Activated T-helper 2 cell treated with anti-CD3 and anti-CD28 coated beads, Interferon-gamma antibody, Interleukin-2, Interleukin-4, amounts not matched to agents 10 μg/mL and 5 μg/mL and 100 μg/mL, durations not matched to agents 14 hours and 24 hours and 36 hours (primary cell): ENCODE measurements around the gene SLC5A5. TPM values are rescaled to one million over a fixed set of nuclear protein-coding genes. Genes with fewer than 3 reads are reported as not detected.

ENCODE experiments used
- DNase-seq: peaks from one replicate; pipeline ENCODE4 v3.0.0; 2021; ENCODE audit warnings: low spot score
- H3K27ac Mint-ChIP-seq: one replicate; pipeline ENCODE4 v1.8.0; 2021; ENCODE audit warnings: mixed read lengths
- H3K27me3 Mint-ChIP-seq: one replicate; pipeline ENCODE4 v1.8.0; 2021; ENCODE audit warnings: low read depth, mixed read lengths
- H3K36me3 Mint-ChIP-seq: one replicate; pipeline ENCODE4 v1.8.0; 2021; ENCODE audit warnings: low read depth, mixed read lengths
- H3K4me1 Mint-ChIP-seq: one replicate; pipeline ENCODE4 v1.8.0; 2021; ENCODE audit warnings: low read depth, mixed read lengths
- H3K4me3 Mint-ChIP-seq: one replicate; pipeline ENCODE4 v1.8.0; 2021; ENCODE audit warnings: low read depth, mild to moderate bottlenecking, moderate library complexity, mixed read lengths
- H3K9me3 Mint-ChIP-seq: one replicate; pipeline ENCODE4 v1.8.0; 2021; ENCODE audit warnings: mixed read lengths
- intact Hi-C: fragments of 100-400 bp; cut with micrococcal nuclease; formaldehyde crosslinking; loops from one replicate; pipeline ENCODE4 v1.15.1; 2023
- total RNA-seq: library from RNA; stranded (reverse); gene quantifications from 2 replicates; pipeline ENCODE4 v1.2.3, GENCODE V29; 2022

Gene SLC5A5
- total RNA-seq, 1 donor from 2014 or later: 0.75 TPM

- peaks cover 87% of the 10 kb centered on the region for H3K36me3 Mint-ChIP-seq
- H3K4me1 Mint-ChIP-seq: peaks cover 17% of the 10 kb centered on the region
- no peak overlapping the region for H3K4me3 Mint-ChIP-seq
- H3K9me3 Mint-ChIP-seq: no peaks in the 10 kb centered on the region
- no peaks in the 10 kb centered on the region for H3K27me3 Mint-ChIP-seq
- intact Hi-C loops: no loop called here
- DNase-seq: no peak
- H3K27ac Mint-ChIP-seq: no peak overlapping the region
These were observed 31.7 kb upstream of the SLC5A5 start for GRCh38 chr19:17840019-17840418.

DNA sequence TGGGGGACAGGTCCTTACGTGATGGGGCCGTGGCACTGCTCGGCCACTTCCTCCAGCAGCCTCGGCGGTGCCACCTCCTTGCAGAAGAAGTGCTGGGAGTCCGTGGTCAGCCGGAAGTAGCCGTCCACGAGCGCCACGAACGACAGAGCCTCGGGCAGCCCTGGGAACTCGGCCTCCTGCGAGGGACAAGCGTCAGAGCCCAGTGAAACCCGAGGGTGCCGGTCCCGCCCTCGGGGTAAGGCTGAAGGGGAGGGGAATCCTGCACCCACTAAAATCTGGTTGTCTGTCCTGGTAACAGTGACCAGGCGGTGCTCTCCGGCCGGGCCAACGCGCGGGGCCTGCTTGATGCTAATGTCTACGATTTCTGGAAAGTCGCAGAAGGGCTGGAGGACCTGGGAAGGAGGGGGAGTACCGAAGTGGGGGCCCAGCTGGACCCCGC is 30.4 kb upstream of the SLC5A5 start:
- Mint-ChIP-seq H3K9me3 (no peaks in the 10 kb centered on the region), H3K4me3 (no peak overlapping the region), H3K27me3 (no peaks in the 10 kb centered on the region), H3K36me3 (peaks cover 86% of the 10 kb centered on the region), H3K27ac (no peak overlapping the region), H3K4me1 (peaks cover 16% of the 10 kb centered on the region)
- no peak for DNase-seq
- intact Hi-C loops: no loop called here

GRCh38 chr19:17841810-17842662 is 29.7 kb upstream of the SLC5A5 start:
- H3K27ac Mint-ChIP-seq: no peak overlapping the region
- intact Hi-C loops: no loop called here
- no peak overlapping the region for H3K4me3 Mint-ChIP-seq
- no peaks in the 10 kb centered on the region for H3K9me3 Mint-ChIP-seq
- DNase-seq: peak; percentile 34
- peaks cover 81% of the 10 kb centered on the region for H3K36me3 Mint-ChIP-seq
- peaks cover 17% of the 10 kb centered on the region for H3K4me1 Mint-ChIP-seq
- H3K27me3 Mint-ChIP-seq: no peaks in the 10 kb centered on the region

DNA sequence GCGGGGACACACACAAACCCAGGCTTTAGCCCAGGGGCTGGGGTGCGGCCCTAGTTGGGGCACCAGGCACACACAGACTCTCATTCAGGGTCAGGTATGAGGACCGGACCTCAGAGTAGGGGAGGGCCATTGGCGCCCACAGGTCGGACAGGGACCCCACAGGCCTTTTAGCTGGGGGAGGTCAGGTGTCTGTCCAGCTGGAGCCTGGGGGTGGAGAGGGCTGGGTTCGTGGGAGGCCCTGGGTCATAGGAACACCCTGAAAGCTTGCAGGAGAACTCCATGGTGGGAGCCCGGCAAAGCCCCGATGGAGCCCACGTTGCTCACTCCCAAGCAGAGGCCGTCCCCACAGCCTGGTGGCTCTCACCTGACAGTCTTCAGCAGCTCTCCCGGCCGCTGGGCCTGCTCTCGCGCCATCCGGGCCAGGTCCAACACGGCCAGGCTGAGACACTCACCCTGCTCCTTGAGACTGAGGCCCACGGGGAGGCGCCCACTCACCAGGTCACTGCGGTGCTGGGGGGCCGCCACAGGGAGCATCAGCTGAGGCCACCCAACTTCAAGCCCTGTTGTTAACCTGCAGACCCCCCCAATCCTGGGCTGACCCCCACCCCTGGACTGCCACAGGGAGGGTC is 29.0 kb upstream of the SLC5A5 start:
- Mint-ChIP-seq H3K4me3 (no peak overlapping the region), H3K27ac (no peak overlapping the region), H3K27me3 (no peaks in the 10 kb centered on the region), H3K36me3 (peaks cover 80% of the 10 kb centered on the region), H3K9me3 (no peaks in the 10 kb centered on the region), H3K4me1 (peaks cover 17% of the 10 kb centered on the region)
- intact Hi-C loops: no loop called here
- no peak for DNase-seq

DNA sequence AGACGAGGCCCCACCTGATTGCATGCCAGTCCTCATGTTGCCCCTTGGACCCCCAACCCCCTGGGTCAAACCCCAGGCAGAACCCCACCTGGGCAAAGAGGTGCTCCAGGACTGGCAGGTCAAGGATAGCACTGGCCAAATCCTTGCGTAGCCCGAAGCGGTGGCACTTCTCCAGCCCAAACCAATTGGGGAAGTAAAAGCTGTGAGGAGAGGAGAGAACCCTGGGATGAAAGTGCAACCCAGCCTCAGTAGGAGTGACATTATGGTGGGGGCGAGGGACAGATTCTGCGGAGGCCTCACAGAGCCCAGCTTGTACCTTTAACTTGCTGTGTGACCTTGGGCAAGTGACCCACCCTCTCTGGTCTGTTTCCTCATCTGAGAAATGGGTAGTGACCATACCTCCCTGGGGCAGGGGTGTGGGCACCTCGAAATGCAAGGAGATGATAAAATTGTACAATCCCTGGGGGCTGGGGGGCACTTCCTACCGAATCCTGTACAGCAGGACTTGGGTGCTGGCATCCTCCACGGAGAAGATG is 28.4 kb upstream of the SLC5A5 start:
- peaks cover 76% of the 10 kb centered on the region for H3K36me3 Mint-ChIP-seq

GRCh38 chr19:17843908-17844490 is 27.7 kb upstream of the SLC5A5 start:
- Mint-ChIP-seq H3K9me3 (no peaks in the 10 kb centered on the region), H3K27ac (no peak overlapping the region), H3K27me3 (no peaks in the 10 kb centered on the region), H3K4me1 (peaks cover 25% of the 10 kb centered on the region), H3K36me3 (peaks cover 71% of the 10 kb centered on the region), H3K4me3 (peak overlapping the region; percentile 52)
- DNase-seq: no peak
- intact Hi-C loops: no loop called here

More for the DNA sequence above, 28.4 kb upstream of the SLC5A5 start:
- DNase-seq: no peak
- Mint-ChIP-seq H3K4me1 (peaks cover 19% of the 10 kb centered on the region), H3K27ac (no peak overlapping the region), H3K27me3 (no peaks in the 10 kb centered on the region), H3K9me3 (no peaks in the 10 kb centered on the region), H3K4me3 (peak overlapping the region; percentile 5)
- intact Hi-C loops: no loop called here

DNA sequence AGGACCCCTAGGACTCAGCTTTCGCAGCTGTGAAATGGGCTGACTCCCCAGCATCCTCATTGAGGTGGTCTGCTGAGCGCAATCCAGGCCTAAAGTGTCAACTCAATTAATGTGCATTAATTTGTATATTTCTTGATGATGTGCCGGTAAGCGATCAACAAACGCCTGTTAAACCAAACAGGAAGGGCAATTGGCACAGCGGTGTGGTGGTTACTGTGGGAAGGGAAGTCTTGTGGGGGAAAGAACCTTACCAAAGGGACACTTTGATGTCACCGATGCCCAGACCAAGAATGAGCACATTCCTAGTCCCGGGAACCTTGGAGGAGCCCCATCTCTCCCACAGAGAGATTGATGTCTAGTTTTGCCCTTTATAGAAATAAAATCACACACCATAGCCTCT is 25.6 kb upstream of the SLC5A5 start:
- DNase-seq: peak; percentile 29
- intact Hi-C loops: no loop called here
- Mint-ChIP-seq H3K4me1 (peaks cover 40% of the 10 kb centered on the region), H3K9me3 (no peaks in the 10 kb centered on the region), H3K27ac (peak overlapping the region; percentile 97), H3K4me3 (peak overlapping the region; percentile 90), H3K27me3 (no peaks in the 10 kb centered on the region), H3K36me3 (peaks cover 54% of the 10 kb centered on the region)

DNA sequence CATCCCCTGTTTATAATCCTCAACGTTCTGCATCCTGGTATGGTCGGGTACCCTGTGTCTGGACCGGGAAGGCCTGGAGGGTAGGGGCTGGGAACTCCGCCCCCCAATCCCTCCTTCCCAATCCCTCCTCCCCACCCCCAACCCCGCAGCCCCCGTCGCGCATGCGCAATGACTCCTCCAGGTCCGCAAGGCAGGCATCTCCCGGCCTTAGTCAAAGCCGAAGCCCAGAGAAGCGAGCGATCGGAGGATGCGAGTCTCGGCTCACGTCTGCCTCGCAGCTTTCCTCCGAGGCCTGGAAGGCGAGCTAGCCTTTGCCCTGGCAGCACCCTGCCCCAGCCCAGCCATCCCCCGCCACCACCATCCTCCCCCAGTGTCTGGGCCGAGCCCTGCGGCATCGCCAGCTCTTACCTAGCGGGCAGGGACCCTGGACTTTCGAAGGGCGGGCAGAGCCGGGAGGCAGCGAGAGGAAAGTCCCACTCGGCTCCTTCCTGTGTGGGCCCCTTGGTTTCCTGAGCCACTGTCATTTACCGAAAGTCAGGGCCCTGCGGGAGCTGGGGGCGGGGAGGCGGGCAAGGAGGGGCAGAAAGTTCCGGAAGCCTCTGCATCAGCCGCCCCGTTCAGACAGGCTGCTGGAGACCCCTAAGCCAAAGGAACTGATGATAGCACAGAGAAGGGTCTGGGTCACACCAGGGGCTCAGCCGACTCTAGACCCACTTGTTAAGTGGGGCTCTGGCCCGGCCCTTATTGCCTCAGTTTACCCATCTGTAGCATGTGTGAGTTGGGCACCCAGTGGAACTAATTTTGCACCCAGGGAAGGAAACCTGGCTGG is 24.0 kb upstream of the SLC5A5 start, which contains the start of gene JAK3:
TSS of gene JAK3 (minus strand) at position 445 of the 829 bp plus-strand sequence. CDS start 3,565 bp downstream, outside the sequence.
- H3K27me3 Mint-ChIP-seq: no peaks in the 10 kb centered on the region
- H3K36me3 Mint-ChIP-seq: peaks cover 42% of the 10 kb centered on the region
- H3K9me3 Mint-ChIP-seq: no peaks in the 10 kb centered on the region
- H3K4me3 Mint-ChIP-seq: peak within 1 kb of the TSS; percentile 90
- intact Hi-C loops: no loop called here
- DNase-seq: peak; percentile 82
- peak within 1 kb of the TSS; percentile 97 for H3K27ac Mint-ChIP-seq
- peaks cover 45% of the 10 kb centered on the region for H3K4me1 Mint-ChIP-seq

DNA sequence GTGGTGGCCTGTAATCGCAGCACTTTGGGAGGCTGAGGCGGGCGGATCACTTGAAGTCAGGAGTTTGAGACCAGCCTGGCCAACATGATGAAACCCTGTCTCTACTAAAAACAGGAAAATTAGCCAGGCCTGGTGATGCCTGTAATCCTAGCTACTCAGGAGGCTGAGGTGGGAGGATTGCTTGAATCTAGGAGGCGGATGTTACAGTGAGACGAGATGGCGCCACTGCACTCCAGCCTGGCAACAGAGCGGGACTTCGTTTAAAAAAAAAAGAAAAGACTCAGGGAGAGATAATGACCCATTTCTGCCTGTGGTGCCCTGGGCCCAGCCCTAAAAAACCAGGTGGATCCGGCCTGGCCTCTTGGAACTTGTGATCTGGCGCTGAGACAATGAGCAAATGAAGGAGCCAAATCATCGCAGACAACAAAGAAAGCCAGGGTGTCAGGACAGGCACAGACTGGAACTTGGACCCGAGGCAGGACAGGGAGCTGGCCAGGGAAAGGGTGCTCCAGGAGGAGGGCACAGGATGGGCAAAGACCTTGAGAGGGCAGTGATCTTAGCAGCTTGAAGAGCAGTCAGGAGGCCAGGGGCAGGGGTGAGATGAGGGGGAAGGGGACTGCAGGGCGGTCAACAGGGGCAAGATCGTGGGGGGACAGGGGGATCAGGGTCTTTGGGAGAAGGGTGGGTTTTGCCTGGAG is 23.0 kb upstream of the SLC5A5 start:
- no peak for DNase-seq
- Mint-ChIP-seq H3K9me3 (no peaks in the 10 kb centered on the region), H3K4me1 (peaks cover 41% of the 10 kb centered on the region), H3K27ac (peak overlapping the region; percentile 97), H3K27me3 (no peaks in the 10 kb centered on the region), H3K4me3 (peak overlapping the region; percentile 90), H3K36me3 (peaks cover 33% of the 10 kb centered on the region)
- intact Hi-C loops: no loop called here

DNA sequence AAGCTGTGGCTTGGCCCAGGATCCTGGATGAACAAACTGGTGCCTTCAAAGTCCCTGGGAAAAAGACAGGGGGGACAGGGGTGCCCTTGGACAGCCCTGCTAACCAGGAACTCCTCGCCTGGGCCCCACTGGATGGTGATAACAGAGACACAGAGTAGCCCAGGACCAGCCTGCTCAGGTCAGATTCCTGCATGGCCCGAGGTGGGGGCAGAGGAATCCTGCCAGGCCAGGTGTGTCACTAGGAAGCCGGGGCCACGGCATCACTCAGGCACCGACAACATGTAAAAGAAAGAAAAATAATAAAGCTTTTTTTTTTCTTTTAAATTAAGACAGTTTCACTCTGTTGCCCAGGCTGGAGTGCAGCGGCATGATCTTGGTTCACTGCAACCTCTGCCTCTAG is 17.7 kb upstream of the SLC5A5 start:
- Mint-ChIP-seq H3K4me3 (no peak overlapping the region), H3K36me3 (no peaks in the 10 kb centered on the region), H3K27ac (no peak overlapping the region), H3K4me1 (peaks cover 27% of the 10 kb centered on the region), H3K9me3 (no peaks in the 10 kb centered on the region), H3K27me3 (no peaks in the 10 kb centered on the region)
- intact Hi-C loops: no loop called here
- DNase-seq: no peak

DNA sequence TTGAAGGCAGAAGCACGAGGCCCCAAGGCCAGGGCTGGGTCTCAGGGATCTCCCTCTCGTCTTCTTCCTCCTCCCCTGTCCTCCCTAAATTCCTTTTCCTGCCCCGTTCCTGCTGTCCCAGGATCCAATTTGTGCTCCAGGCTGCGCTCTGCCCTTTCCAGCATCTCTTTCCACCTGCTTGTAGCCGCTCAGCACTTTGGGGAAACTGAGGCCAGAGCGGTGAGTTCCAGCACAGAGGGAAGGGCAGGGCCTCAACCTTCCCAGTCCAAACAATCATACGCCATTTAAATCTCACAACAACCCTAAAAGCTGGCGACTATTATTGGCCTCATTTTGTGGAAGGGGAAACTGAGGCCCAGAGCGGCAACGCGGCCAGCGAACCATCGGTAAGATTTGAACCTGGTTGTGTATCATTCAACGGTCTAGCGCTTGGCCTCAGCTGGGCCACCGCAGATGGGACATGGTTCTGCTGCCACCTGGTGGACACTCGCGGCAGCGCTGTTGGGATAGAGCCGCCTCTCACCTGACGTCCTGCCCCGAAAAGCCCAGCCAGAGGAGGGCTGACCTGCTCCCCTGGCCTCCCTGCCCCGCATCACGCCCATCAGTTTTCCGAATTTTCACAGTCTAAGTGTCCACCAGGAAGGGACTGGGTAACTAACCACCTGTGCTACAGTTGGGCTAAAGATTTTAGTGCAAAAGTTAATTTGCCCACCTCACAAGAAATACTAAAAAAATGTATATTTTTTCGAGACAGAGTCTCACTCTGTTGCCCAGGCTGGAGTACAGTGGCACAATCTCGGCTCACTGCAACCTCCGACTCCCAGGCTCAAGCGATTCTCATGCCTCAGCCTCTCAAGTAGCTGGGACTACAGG is 16.2 kb upstream of the SLC5A5 start:
- H3K36me3 Mint-ChIP-seq: peaks cover 11% of the 10 kb centered on the region
- no peaks in the 10 kb centered on the region for H3K27me3 Mint-ChIP-seq
- DNase-seq: peak; percentile 81
- no peaks in the 10 kb centered on the region for H3K9me3 Mint-ChIP-seq
- no peak overlapping the region for H3K27ac Mint-ChIP-seq
- no peak overlapping the region for H3K4me3 Mint-ChIP-seq
- peaks cover 18% of the 10 kb centered on the region for H3K4me1 Mint-ChIP-seq
- intact Hi-C loops: loop anchor here (1.0 to 5.0 kb wide), 5 partner anchors 43 to 151 kb away; partner anchors contain the start of gene FCHO1
